ENCODE measurements around the gene ANKRD55. TPM values are rescaled to one million over a fixed set of nuclear protein-coding genes. Genes with fewer than 3 reads are reported as not detected.
"Not testable (repeated sequence)": the region's sequence is repeated elsewhere in the genome, so short reads cannot be mapped to it uniquely, and the experiment has no call there.

ANKRD55 gene
- total RNA-seq, 4 donors from 2014 or later = 0.44 to 0.46 TPM; not detected in 2

DNA sequence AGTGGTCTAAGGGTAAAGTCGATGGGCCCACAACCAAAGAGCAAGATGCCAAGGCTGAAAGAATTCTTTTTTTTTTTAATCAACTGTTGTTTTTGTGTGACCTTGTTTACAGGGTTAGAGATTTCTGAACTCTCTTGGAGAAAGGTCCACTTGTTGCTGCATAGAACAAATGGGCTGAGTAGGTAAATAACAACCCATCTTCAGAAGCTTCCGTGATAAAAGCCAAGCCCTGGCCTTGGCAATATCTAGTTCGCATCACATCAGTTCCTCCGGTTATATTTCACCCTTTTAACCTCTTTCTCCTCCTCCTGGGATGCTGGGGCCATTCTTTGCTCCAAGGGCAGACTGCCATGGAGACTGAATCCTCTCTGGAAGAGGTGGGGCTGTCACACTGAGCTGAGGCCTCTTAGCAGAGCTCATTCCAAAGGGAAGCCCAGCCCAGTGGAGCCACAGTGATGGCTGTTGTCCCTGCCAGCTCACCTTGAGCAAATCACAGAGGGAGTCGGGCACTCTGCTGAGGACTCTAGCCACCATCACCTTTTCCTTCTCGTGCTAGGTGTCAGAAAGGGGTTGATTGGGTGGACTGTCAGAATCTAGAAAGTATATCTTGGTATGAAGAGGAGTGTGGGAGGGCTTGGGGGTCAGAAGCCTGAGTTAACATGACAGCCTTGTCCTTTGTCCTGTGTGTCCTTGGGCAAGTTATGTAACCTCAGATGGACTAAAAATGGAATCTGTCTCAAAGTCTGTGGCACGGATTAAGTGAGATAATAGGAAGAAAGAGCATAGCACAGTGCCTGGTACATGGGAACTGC is 17.9 kb downstream of the ANKRD55 start:
- TF ChIP-seq, protein P1, sequence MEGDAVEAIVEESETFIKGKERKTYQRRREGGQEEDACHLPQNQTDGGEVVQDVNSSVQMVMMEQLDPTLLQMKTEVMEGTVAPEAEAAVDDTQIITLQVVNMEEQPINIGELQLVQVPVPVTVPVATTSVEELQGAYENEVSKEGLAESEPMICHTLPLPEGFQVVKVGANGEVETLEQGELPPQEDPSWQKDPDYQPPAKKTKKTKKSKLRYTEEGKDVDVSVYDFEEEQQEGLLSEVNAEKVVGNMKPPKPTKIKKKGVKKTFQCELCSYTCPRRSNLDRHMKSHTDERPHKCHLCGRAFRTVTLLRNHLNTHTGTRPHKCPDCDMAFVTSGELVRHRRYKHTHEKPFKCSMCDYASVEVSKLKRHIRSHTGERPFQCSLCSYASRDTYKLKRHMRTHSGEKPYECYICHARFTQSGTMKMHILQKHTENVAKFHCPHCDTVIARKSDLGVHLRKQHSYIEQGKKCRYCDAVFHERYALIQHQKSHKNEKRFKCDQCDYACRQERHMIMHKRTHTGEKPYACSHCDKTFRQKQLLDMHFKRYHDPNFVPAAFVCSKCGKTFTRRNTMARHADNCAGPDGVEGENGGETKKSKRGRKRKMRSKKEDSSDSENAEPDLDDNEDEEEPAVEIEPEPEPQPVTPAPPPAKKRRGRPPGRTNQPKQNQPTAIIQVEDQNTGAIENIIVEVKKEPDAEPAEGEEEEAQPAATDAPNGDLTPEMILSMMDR (IDR thresholded peaks at IDR 0.05) = no peak
- DNase-seq (ENCODE audit: low spot score) = no peak
- ATAC-seq (ENCODE audit: low FRiP score) = no peak

- not testable (repeated sequence) for ATAC-seq (ENCODE audit: low FRiP score); DNase-seq (ENCODE audit: low spot score)
Observed at GRCh38 chr5:56213886-56214535, 19.1 kb downstream of the ANKRD55 start.

- DNase-seq (ENCODE audit: low spot score) (no peak), ATAC-seq (ENCODE audit: low FRiP score) (no peak)
- TF ChIP-seq, protein P1 (IDR thresholded peaks at IDR 0.05) = no peak
Observed at GRCh38 chr5:56212130-56212879, 20.8 kb downstream of the ANKRD55 start.

- TF ChIP-seq, protein P1 (IDR thresholded peaks at IDR 0.05) = no peak
Observed at GRCh38 chr5:56211298-56211865, 21.7 kb downstream of the ANKRD55 start.

DNA sequence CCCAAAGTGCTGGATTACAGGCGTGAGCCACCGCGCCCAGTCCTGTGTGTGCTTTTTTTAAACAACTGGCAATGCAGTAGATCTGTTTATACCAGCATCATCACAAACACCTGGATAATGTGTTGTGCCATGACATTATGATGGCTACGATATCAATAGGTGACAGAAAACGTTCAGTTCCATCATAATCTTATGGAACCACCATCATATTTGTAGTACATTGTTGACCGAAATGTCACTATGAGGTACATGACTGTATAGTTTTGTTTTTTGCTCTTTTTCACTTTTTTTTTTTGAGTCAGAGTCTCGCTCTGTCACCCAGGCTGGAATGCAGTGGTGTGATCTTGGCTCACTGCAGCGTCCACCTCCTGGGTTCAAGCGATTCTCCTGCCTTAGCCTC is 24.4 kb downstream of the ANKRD55 start:
- no peak for DNase-seq (ENCODE audit: low spot score)
- no peak for ATAC-seq (ENCODE audit: low FRiP score)
- TF ChIP-seq, protein P1 (IDR thresholded peaks at IDR 0.05) = no peak

More at GRCh38 chr5:56211298-56211865, 21.7 kb downstream of the ANKRD55 start:
- DNase-seq (ENCODE audit: low spot score) (no peak), ATAC-seq (ENCODE audit: low FRiP score) (peak; percentile 64)

- DNase-seq (ENCODE audit: low spot score) (no peak), ATAC-seq (ENCODE audit: low FRiP score) (no peak)
- TF ChIP-seq, protein P1 (IDR thresholded peaks at IDR 0.05) = no peak
Observed at GRCh38 chr5:56207537-56207936, 25.6 kb downstream of the ANKRD55 start.
